ENCODE data around the gene UGT3A2. TPM values are rescaled to one million over a fixed set of nuclear protein-coding genes. Genes with fewer than 3 reads are reported as not detected.
A peak's percentile ranks its signal among the peaks of the same experiment; 100 is the strongest.

UGT3A2 gene, protein sequence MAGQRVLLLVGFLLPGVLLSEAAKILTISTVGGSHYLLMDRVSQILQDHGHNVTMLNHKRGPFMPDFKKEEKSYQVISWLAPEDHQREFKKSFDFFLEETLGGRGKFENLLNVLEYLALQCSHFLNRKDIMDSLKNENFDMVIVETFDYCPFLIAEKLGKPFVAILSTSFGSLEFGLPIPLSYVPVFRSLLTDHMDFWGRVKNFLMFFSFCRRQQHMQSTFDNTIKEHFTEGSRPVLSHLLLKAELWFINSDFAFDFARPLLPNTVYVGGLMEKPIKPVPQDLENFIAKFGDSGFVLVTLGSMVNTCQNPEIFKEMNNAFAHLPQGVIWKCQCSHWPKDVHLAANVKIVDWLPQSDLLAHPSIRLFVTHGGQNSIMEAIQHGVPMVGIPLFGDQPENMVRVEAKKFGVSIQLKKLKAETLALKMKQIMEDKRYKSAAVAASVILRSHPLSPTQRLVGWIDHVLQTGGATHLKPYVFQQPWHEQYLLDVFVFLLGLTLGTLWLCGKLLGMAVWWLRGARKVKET
- not detected for total RNA-seq

DNA sequence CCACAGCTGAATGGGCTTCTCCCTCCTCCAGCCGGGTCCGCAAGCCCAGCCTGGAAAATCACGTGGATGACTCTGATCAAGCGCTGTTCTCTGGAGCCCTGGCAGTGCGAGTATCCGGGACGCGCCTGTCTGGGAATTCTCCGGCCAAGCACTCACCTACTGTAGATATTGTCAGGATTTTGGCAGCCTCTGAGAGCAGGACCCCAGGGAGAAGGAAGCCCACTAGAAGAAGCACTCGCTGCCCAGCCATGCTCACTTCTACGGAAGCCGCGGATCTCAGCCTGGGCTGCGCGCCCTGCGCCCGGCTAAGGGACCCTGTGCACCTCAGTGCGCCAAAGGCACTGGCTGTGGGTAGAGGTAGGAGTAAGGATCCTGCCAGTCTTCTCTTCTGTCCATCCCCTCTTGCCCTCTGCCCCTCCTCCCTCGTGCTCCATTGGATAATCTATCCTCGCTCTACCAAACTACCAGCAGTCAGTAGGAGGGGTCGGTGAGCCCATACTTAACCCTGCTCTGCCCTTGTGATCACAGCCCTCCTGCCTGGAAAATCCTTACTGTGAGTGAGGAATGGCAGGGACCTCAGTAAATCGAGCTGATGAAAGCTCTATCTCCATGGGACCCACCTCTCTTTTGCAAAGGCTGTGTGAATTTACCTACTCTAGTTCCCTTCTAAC, at the start of gene UGT3A2:
Gene UGT3A2 (minus strand): TSS at position 343 of the 671 bp plus-strand sequence. CDS start 93 bp downstream, at position 250.
- no peak for DNase-seq (ENCODE audit: low spot score)

DNA sequence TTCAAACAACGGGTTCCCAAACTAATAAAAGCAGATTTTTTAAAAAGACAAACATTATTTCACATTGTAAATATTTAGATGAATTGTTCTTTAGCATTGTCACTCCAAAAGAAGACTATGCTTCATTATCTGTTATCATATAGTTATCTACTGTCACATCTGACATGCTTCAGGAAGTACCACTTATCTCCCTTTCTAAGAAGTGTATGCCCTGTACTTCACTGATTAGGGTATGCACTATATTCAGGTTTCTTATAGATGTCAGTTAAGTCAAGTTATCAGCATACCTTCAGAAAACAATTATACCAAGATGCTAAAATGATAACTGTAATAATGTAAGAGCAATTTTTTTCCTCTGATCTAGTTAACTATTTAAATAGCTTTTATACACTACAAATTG, 44.6 kb upstream of the UGT3A2 start:
- DNase-seq (ENCODE audit: low spot score): no peak

DNA sequence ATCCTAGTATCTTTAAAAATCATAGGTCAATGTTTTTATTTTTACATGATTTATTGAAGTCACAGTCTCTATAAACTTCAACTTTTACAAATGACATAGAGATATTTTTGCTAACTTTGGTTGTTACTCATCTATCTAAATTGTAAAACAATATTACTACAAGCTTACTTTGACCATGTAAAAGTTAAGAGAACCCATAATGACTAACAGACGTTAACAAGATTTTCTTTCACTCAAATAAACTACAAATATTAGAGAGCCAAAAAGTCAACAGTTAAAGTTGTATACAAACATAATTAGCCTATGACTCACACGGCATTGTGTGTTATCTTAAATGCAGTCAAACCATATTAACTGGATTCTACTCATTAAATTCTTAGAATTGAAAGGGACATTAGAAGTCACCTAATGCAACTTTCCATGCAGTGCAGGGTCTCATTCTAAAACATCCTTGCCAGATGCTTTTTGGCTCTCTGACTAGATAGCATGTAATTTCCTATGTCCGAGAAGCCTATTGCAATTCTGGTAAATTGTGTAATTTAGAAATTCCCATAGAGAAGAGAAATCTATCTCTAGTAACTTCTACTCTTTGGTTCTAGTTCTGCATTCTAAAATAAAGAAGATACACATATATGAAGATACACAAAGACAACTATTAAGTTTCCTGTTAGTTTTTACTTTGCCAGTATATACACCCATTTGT, 42.2 kb upstream of the UGT3A2 start:
- no peak for DNase-seq (ENCODE audit: low spot score)

DNA sequence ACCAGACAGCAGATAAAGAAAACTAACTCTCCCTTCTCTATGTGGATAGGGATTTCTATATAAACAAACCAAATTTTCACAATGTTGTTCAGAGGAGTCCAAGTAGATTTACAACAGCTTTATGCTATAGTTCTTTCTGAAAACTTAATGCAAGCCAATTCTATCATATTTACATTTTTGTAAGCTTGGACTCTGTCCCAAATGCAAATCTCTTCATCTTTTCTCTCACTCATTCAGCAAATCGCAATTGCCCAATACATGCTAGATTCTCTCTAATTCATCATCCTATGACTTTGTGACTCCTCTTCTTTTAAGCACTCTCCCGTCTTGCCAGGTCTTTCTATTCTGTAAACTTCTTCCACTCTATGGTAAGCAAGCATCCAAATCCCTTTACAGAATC, 39.1 kb upstream of the UGT3A2 start:
- DNase-seq (ENCODE audit: low spot score): no peak

DNA sequence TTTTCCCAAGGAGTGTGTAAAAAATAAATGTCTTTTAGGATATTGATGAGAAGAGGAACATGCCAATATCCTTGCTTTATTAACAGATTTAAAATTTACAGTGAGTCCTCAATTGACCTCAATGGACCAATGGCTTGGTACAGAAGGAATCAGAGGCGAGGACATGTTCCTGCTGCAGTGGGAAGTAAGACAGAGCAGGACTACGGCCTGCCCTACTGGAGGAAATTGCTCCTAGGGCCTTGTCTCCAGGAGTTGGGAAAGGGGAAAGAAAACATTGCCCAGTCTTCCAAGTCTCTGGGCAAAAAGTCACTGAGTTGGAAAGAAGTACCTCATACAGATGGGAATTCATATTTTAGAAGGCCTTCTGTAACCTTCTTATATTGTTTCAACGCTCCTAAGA, 33.1 kb upstream of the UGT3A2 start:
- no peak for DNase-seq (ENCODE audit: low spot score)

DNA sequence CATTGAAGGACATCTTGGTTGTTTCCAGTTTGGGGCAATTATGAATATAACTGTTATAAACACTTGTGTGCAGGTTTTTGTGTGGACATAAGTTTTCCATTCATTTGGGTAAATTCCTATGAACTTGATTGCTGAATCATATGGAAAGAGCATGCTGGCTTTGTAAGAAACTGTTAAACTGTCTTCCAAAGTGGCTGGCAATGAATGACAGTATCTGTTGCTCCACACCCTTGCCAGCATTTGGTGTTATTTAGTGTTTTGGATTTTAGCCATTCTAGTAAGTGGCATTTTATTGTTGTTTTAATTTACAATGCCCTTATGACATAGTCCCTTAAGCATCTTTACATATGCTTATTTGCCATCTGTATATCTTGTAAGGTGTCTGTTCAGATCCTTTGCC, 29.8 kb upstream of the UGT3A2 start:
- no peak for DNase-seq (ENCODE audit: low spot score)

DNA sequence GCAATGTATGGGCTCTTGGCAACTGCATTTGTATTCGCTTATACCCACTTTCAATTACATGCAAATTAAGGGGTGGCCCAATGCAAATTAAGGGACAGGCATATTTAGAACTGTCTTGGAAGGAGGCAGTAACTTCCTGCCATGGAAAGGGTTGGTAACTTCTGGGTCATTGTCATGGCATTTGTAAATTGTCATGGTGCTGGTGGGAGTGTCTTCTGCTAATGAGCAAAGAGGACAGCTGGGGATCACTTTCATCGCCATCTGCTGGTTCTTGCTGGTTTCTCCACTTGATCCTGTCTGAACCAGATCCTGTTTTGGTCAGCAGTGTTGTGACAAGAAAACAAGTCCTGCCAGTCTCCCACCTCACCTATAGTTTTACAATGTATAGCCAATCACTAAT, 23.3 kb upstream of the UGT3A2 start:
- DNase-seq (ENCODE audit: low spot score): no peak

DNA sequence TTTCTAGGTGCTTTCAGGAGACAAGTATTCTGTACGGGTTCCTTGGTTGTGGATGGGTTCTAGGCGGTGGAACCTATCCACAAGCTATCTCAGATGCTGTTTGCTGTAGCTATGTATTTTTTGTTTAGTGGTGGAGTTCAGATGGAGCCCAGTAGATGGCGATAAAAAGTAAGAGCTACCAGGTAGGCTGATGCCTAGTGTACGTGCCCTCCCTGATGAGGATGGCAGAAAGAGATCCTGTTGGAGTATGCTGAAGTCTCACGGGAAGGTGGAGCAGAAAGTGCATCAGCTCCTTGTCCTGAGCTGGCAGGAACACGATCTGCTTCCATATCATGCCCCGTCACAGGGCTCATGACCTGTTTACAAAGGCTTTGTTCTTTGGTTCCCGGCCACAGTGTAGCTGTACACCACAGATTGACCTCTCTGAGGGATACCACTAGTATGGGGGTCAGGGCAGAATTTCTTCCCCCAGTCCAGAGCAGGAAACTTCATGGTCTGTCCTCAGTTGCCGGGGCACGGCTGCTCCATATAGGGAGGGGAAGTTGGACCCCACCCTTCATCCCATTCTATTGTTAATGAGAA, 12.6 kb upstream of the UGT3A2 start:
- DNase-seq (ENCODE audit: low spot score): peak; percentile 28

DNA sequence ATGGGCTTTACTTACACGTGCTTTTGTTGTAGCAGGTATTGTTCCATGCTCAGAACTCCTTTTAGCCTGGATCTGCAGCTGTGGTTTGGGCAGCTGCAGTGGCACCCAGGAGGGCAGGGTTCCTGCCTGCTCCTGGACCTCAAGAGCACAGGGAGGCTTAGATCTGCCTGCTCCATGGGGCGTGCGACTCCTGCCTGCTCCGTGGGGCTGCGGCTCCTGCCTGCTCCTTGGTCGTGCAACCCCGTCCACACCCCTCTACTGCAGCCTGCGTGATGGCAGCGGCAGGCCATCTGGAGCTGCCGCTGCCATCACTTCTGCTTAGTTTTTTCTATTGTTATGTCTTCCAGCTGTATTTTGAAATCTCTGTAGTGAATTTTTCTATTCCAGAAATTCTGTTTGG, 11.7 kb upstream of the UGT3A2 start:
- DNase-seq (ENCODE audit: low spot score): no peak

DNA sequence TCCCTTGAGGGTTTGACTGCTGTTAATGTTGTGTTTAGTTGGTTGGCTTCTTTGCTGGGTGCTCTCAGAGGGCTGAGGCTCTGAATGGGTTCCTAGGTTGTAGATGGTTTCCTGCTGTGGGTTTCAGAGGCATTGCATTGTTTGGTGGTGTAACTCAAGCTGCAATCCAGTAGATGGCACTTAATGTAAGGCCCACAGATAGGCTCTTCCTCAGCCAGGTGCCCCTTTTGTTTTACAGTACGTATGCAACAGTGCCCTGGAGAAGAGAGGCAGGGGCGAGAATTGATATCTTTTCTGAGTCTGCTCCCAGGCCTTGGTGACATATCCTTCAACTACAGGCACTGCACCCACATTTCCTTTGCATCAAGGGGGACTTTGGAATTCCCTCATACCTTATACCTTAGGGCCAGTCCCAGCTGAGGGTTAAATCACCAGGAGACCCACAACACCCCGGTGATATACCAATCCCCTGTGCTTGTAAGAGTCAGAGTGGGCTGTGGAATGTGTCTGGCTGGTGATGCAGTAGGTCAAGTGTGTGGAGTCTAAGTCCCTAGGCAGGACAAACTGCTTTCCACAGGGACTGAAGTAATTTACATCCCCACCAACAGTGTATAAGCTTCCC, 7.0 kb upstream of the UGT3A2 start:
- DNase-seq (ENCODE audit: low spot score): no peak

DNA sequence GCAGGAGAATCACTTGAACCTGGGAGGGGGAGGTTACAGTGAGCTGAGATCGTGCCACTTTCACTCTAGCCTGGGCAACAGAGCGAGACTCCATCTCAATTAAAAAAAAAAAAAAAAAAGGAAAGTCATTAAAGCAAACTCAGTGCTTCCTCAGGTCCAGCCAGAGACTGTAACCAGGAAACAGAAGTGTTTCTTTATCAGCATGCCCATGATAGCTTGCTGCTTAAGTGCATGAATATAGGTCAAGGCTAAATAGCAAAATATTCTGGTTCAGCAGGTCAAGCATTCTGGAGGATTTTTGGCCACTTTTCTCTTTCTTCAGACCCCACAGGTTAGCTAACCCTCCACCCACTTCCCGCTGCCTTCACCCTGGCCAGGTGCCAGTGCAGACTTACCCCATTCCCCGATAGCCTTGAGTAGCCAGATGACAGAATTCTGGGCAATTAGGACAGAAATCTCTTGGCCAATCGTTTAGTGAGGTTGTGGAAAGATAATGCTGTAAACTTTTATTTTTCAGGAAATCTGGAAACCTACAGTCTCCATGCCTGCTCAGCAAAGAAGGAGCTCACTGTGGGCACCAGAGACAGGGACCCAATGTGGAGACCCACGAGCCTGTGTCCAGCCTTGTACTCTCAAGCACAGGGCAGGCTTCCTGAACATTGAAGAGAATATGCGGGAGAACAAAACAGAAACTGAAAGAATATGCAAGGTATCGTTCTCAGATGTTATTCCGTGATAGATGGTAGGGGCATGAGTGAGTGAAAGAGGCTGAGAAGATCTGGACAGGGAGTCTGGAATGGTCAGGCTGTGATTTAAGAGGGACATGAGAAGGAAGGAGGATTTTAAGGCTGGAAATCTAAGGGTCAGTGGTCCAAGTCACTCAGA, 4.2 kb upstream of the UGT3A2 start:
- DNase-seq (ENCODE audit: low spot score): no peak

DNA sequence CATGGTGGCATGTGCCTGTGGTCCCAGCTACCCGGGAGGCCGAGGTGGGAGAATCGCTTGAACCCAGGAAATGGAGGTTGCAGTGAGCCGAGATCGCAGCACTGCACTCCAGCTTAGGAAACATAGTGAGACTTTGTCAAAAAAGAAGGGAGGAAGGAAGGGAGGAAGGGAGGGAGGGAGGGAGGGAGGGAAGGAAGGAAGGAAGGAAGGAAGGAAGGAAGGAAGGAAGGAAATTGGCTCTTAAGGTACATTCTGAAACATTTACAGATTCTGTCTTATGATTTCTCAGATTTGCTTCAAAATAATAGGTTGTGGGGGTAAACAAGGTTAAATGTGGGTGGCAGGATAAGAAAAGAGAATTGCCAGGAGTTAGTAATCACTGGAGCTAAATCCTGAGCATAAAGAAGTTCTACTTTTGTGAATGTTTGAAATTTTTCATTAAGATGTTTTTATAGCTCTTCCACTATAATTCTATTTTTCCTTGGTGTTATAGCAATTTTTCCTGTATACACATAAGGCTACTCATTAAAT, 2.1 kb upstream of the UGT3A2 start:
- no peak for DNase-seq (ENCODE audit: low spot score)

DNA sequence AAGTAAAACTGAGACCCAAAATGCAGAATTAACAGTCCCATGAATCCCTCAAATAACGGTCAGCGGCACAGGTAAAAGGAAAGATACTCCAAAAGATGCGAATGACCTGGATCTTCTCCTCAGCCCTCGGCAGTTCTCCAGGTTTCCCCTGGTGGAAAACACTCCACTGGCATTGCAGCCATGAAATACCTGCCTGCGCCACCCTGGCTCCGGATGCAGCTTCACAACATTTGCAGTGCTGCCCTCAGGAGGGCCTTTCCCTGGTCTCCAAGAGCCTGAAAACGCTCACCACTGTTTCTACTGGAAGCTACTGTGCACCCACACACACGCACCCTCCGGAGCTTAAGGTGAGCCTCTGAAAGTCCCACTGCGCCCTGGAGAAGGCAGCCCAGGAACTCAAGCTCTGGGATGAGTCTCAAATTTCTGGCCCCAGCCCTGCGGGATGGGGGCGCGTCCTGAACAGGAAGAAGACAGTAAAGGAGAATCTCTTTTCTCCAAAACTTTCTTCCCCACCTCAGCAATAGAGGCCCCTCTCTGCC, 612 bp downstream of the UGT3A2 start:
- DNase-seq (ENCODE audit: low spot score): no peak

DNA sequence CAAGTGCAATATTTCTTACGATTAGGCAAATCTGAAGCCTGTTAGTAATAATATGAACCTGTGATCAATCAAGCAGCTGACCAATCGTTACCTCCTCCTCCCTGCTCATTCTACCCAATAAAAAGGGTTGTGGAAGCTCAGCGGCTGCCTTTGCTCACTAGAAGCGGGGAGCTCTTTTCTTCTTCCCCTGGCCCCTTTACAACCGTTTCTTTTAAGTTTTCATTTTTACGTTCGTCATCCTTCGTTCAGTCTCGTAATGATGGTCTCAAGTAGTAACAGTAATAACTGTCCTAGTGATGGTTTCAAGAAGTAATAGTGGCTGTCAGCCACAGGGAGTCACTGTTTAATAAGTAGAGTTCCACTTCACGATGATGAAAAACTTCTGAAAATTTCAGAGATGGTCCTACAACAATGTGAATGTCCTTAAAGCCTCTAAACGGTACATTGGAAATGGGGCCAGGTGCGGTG, 6.2 kb downstream of the UGT3A2 start:
- no peak for DNase-seq (ENCODE audit: low spot score)

DNA sequence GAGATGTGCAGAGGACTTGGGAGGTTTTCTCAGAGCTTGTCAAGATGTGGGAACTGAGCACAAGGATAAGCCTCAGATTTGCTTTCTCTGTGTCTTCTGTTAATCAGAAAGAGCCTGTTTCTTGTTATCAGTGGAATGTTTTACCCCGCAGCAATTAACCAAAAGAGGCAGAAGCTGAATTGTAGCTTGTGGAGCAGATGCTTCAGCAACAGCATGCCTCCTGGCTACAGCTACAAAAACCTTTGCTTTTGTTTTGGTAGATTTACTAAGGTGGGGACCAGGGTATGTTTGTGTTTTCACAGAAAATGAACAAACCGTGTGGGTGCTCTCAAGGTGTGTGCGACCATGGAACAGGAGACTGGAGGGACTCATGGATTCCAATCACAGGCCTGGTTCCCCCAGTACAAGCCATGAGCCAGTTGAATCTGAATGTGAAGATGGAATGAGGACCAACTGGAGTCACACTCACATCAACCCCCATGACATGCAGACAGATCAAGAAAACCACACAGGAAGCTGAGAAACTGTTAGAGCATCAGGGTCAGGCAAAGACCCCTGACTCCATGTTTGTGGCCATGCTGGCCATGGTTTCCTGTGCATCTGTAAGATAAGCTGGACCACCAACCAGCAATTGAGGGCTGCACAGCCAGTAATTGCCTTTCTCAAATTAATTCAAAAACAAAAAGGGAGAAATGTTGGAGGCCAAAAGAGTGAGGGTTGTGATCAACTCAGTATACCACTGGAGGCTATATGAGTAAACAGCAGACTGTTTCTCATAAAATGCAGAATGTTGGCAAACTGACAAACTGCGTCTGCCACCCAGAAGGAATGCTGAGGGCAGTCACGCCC, 6.9 kb downstream of the UGT3A2 start:
- no peak for DNase-seq (ENCODE audit: low spot score)

DNA sequence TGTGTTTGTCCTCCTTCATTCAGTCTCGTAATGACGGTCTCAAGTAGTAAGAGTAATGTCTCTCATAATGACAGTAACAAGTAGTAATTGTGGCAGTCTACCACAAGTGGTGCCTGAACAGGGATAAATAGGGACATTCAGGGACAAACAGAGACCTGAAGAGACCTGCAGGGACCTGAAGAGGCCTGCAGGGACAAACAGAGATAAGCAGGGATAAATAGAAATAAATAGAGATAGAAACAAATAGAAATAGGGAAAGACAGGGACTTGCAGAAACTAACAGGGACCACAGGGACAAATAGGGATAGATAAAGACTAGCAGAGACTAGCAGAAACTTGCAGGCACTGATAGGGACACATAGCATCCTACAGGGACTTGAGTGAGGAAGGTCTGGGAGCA, 7.9 kb downstream of the UGT3A2 start:
- DNase-seq (ENCODE audit: low spot score): no peak

DNA sequence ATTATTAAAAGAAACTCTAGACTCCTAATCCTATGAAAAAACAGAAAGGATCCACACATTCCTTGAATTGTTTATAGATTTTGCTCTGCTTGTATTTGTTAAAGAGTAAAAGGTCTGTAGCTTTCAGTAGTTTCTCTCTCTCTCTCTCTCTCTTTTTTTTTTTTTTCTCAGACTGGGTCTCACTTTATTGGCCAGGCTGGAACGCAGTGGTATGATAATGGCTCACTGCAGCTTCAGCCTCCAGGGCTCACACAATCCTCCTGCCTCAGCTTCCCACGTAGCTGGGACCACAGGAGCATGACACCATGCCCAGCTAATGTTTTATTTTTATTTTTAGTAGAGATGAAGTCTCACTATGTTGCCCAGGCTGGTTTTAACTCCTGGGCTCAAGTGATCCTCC, 9.3 kb downstream of the UGT3A2 start:
- DNase-seq (ENCODE audit: low spot score): no peak

DNA sequence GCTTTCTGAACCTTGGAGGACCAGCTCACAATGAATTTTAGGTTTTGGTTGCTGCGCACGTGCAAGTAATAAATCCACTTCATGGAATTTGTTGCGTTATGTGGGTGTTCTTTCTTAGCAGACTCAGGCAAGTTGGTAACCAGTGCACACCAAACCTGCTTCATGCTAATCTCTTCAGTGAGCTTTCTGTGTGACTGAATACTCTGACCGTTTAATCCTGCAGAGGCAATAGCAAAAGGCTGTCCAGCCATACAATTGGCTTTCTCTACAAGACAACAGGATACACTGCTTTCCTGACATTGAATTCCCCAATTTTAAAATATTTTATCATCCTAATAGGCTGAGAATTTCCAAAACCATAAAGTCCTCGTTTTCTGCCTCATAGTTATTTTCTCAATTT, 10.3 kb downstream of the UGT3A2 start:
- DNase-seq (ENCODE audit: low spot score): no peak

DNA sequence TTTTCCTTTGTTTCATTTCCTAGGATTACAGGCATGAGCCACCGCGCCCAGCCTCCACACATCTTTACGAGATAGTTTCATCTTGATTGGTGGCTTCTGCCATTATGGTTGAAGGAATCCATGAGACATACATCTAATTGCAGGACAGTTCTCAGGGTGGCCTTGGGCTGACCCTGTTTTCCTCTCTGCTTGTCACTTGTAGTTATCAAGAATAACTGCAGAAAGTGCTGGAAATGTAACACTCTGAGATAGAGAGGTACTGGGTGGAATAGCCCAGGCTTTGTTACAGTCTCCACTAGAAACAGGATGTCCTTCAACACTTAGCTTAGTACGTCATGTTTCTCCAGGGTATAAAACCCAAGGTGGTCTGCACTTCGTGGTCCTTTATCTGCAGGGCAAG, 10.7 kb downstream of the UGT3A2 start:
- DNase-seq (ENCODE audit: low spot score): no peak

Measured in mucosa of gallbladder (tissue), 1 donor.